ENCODE data around the gene UGT1A4. TPM values are rescaled to one million over a fixed set of nuclear protein-coding genes. Genes with fewer than 3 reads are reported as not detected.

The UGT1A4 gene
- total RNA-seq, 2 donors from 2014 or later, result not detected

- no peaks in the 10 kb centered on the region for H3K36me3 ChIP-seq
- H3K4me1 ChIP-seq (ENCODE audit: control insufficient read depth in 1 of 2, low read depth in 2 of 2), result no peaks in the 10 kb centered on the region
- ATAC-seq (ENCODE audit: insufficient number of reproducible peaks, low FRiP score, low read depth), result no peak
- H3K4me3 ChIP-seq, result no peak overlapping the region
- no peaks in the 10 kb centered on the region for H3K27me3 ChIP-seq (replicated peaks; ENCODE audit: insufficient read depth)
- no peak for DNase-seq (ENCODE audit: low spot score)
- TF ChIP-seq CTCF (IDR thresholded peaks at IDR 0.05), result no peak
- no peak overlapping the region for H3K27ac ChIP-seq
- no peaks in the 10 kb centered on the region for H3K9me3 ChIP-seq
Measured at GRCh38 chr2:233796254-233796653, 77.7 kb downstream of the UGT1A4 start.

DNA sequence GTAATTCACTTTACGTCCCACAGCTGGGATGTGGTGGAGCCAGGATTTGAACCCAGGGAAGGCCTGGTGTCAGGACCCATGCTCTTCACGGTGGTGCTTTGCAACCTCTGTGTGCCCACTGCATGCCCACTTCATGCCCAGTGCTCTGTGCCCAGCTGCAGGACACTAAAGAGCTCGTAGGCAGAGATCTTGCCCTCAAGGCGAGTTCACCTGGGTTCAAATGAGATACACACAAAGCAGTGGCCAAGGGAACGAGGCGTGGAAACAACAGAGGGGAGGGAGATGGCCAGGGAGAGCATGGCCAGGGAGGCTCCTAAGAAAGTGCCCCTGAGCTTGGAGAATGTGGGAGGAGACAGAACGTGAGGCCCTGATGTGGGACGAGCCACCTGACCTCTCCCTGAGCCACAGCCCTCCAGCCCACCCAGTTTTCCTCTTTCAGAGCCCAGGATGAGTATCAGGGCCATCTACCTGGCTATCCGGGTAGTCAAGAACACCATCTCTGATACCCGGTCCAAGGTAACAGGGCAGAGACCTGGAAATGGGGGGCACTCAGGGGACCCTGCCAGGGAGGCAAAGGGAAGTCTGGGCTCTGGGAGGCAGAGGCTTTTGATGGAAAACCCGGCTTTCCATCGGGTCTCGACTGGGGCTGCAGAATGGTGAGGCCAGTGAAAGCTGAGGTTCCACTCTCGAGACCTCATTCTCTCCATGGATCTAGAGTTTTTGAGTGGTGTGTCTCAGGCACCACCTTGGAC is 80.0 kb downstream of the UGT1A4 start:
- TF ChIP-seq CTCF (IDR thresholded peaks at IDR 0.05), result no peak
- Histone ChIP-seq H3K36me3 (no peaks in the 10 kb centered on the region), H3K9me3 (no peaks in the 10 kb centered on the region), H3K27me3 (replicated peaks; ENCODE audit: insufficient read depth) (no peaks in the 10 kb centered on the region), H3K4me1 (ENCODE audit: control insufficient read depth in 1 of 2, low read depth in 2 of 2) (no peaks in the 10 kb centered on the region), H3K27ac (no peak overlapping the region), H3K4me3 (no peak overlapping the region)
- DNase-seq (ENCODE audit: low spot score) (no peak), ATAC-seq (ENCODE audit: insufficient number of reproducible peaks, low FRiP score, low read depth) (no peak)

GRCh38 chr2:233799087-233799665 is 80.6 kb downstream of the UGT1A4 start:
- no peak for TF ChIP-seq CTCF (IDR thresholded peaks at IDR 0.05)
- no peak for ATAC-seq (ENCODE audit: insufficient number of reproducible peaks, low FRiP score, low read depth)
- H3K27ac ChIP-seq, result no peak overlapping the region
- no peak overlapping the region for H3K4me3 ChIP-seq
- no peak for DNase-seq (ENCODE audit: low spot score)
- no peaks in the 10 kb centered on the region for H3K4me1 ChIP-seq (ENCODE audit: control insufficient read depth in 1 of 2, low read depth in 2 of 2)
- H3K27me3 ChIP-seq (replicated peaks; ENCODE audit: insufficient read depth), result no peaks in the 10 kb centered on the region
- no peaks in the 10 kb centered on the region for H3K9me3 ChIP-seq
- no peaks in the 10 kb centered on the region for H3K36me3 ChIP-seq

- Histone ChIP-seq H3K4me3 (no peak overlapping the region), H3K9me3 (no peaks in the 10 kb centered on the region), H3K4me1 (ENCODE audit: control insufficient read depth in 1 of 2, low read depth in 2 of 2) (no peaks in the 10 kb centered on the region), H3K27me3 (replicated peaks; ENCODE audit: insufficient read depth) (no peaks in the 10 kb centered on the region), H3K36me3 (no peaks in the 10 kb centered on the region), H3K27ac (no peak overlapping the region)
- DNase-seq (ENCODE audit: low spot score), result no peak
- no peak for TF ChIP-seq CTCF (IDR thresholded peaks at IDR 0.05)
- ATAC-seq (ENCODE audit: insufficient number of reproducible peaks, low FRiP score, low read depth), result no peak
Measured at GRCh38 chr2:233799716-233800115, 81.2 kb downstream of the UGT1A4 start.

GRCh38 chr2:233800208-233800607 is 81.7 kb downstream of the UGT1A4 start:
- ATAC-seq (ENCODE audit: insufficient number of reproducible peaks, low FRiP score, low read depth), result no peak
- Histone ChIP-seq H3K9me3 (no peaks in the 10 kb centered on the region), H3K27me3 (replicated peaks; ENCODE audit: insufficient read depth) (no peaks in the 10 kb centered on the region), H3K27ac (no peak overlapping the region), H3K36me3 (no peaks in the 10 kb centered on the region), H3K4me3 (no peak overlapping the region), H3K4me1 (ENCODE audit: control insufficient read depth in 1 of 2, low read depth in 2 of 2) (no peaks in the 10 kb centered on the region)
- TF ChIP-seq CTCF (IDR thresholded peaks at IDR 0.05), result no peak
- no peak for DNase-seq (ENCODE audit: low spot score)

Measured in thoracic aorta (tissue), 2 donors.